CD4-positive, alpha-beta T cell treated with Interleukin-12 subunit alpha and Interleukin-12 subunit beta, for 1 hour (primary cell): Measurements from ENCODE around the gene TMPRSS4.

Experiments used
- DNase-seq: peaks from one replicate; pipeline ENCODE4 v3.0.0-alpha.2; 2020

TMPRSS4 gene

GRCh38 chr11:118138839-118139420 lies 62.1 kb downstream of the TMPRSS4 start:
- DNase-seq = no peak

DNA sequence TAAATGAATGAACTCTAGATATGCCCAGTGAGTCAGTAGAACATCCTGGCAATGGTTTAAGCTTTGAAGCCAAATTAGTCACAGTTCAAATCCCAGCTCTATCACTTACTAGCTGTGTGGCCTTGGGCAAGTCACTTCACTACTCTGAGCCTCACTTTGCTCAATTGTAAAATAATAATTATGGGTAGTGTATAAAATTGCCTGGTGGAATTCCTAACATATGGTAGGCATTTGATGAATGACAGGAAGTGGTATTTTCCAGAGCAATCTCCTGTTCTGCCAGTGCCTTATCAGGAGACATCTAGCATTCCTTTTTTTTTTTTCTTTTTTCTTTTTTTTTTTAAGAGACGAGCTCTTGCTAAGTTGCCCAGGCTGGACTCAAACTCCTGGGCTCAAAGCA lies 62.7 kb downstream of the TMPRSS4 start:
- DNase-seq = no peak

- no peak for DNase-seq
Observed at GRCh38 chr11:118142081-118142480, 65.2 kb downstream of the TMPRSS4 start.

- DNase-seq = peak; percentile 13
Observed at GRCh38 chr11:118142809-118143208, 65.9 kb downstream of the TMPRSS4 start.

- DNase-seq = no peak
Observed at GRCh38 chr11:118143661-118144185, 66.8 kb downstream of the TMPRSS4 start.

DNA sequence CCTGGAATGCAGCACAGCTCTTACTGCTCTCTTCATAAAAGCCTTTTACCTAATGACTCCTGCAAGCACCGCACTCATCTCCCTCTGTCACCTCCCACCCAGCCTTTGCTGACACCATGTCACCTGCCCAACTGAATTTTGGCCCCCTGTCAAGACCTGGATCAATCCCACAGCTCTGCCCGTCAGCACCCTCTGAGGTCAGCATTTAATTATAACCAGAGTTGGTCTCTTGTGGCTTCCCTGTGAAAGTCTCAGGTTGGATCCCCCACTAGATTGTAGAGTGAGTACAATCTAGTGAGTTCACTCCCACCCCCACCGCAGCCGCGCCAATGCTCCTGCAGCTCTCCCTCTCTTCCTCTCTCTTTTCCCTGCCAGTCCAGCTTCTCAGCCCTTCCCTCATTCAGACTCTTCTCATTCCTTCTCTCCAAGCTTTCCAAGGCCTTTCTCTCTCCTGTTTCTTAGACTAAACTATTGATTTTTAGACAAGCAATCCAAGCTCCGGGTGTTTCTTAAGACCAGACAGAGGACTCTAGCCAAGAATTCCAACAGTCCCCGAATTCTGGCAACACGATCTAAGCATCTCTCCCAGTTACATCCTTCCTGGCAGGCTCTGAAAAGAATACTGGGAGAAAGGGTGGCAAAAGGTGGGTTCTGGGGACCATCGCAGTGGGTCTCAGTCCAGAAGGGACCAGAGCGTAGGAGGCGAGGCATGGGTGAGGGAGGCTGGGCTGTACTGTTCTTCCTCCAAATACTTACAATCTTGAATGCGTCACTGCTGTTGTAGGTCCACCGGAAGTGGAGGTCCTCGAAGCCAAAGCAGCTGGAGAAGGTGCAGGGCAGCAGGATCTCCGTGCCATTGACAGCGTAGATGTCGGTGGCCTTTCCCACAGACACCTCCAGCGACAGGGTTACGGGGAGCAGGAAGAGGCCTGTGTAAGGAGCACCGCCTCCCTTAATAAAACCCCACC lies 67.7 kb downstream of the TMPRSS4 start:
- no peak for DNase-seq

GRCh38 chr11:118145285-118146227 lies 68.7 kb downstream of the TMPRSS4 start:
- peak; percentile 91 for DNase-seq

DNA sequence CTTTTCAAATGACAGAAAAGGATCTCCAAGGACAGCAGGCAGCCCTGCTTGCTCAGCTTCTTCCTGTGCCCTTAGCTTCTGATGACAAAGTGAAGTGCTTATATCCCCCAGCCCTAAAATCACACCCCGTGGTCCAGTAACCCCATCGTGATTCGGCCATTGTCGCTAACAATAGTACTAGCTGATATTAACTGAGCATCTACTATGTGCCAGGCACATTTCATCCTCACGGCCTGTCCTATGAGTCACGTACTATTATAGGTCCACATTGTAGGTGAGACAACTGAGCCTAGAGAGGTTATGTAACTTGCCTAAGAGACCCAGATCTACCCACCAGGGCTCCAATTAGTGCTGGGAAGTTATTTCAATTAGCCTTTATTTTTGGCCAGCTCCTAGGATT lies 69.7 kb downstream of the TMPRSS4 start:
- DNase-seq = no peak

- DNase-seq = no peak
Observed at GRCh38 chr11:118147502-118147901, 70.6 kb downstream of the TMPRSS4 start.

GRCh38 chr11:118148240-118148639 lies 71.4 kb downstream of the TMPRSS4 start:
- no peak for DNase-seq

- DNase-seq = no peak
Observed at GRCh38 chr11:118148856-118149255, 72.0 kb downstream of the TMPRSS4 start.

DNA sequence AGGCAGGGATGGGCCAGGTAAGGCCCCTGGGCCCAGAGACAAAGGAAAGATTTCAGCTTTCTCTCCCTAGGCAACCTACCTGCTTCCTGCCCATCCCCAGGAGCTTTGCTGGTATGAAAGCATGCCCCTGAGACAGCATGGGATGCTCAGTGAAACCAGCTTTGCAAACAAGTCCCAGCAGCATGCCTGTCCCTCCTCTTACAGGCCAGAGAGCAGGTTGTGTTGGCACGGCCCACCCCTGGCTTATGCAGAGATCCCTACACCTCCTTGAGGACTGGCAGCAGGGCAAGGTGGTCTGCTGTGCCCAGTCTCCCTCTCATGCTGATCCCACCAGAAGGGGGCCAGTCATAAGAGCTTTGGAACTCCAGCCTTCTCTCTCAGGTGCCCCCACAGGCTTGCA lies 72.6 kb downstream of the TMPRSS4 start:
- no peak for DNase-seq

DNA sequence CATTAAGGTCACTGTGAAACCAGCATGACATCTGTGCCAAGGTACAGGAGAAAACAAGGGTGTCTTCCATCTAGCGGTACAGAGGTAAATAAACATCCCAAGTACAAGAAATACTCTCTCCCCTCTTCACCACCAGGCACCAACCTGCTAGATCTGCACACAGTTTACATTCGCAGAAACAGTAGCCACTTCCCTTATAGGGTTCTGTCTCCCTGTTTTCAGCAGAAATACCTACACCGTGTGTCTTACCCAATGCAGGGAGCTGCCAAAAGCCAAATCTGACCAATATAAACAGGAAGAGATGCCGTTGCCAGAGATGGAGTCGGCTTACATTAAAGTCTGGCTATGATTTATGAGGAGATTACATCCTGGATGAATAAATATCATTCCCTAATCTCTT lies 74.6 kb downstream of the TMPRSS4 start:
- no peak for DNase-seq

- no peak for DNase-seq
Observed at GRCh38 chr11:118152020-118152551, 75.2 kb downstream of the TMPRSS4 start.

- DNase-seq = peak; percentile 14
Observed at GRCh38 chr11:118152552-118153471, 75.9 kb downstream of the TMPRSS4 start, which contains the start of gene SCN4B. TSS of gene SCN4B (minus strand) at chr11:118152823. CDS start at chr11:118152673, 150 bp downstream.

- DNase-seq = no peak
Observed at GRCh38 chr11:118153516-118153915, 76.6 kb downstream of the TMPRSS4 start.

- DNase-seq = no peak
Observed at GRCh38 chr11:118153976-118154375, 77.1 kb downstream of the TMPRSS4 start.

DNA sequence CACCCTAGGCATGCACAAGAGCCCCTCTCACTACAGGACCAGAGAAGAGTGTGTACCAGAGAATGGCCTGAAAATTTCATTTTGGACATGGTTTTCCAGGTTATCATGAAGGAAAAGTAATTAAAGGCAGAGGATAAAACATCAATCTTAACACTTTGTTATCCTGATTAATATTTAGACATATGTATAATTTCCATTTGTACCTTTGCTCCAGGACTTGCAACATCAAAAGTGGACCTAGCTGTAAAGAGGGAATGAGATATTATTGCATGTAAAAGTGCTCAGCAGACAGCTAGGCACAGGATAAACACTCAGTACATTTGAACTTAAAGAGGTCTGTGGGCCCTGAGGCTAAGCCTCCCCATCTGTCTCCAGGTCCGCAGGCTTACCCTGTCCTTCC lies 77.8 kb downstream of the TMPRSS4 start:
- DNase-seq = no peak

DNA sequence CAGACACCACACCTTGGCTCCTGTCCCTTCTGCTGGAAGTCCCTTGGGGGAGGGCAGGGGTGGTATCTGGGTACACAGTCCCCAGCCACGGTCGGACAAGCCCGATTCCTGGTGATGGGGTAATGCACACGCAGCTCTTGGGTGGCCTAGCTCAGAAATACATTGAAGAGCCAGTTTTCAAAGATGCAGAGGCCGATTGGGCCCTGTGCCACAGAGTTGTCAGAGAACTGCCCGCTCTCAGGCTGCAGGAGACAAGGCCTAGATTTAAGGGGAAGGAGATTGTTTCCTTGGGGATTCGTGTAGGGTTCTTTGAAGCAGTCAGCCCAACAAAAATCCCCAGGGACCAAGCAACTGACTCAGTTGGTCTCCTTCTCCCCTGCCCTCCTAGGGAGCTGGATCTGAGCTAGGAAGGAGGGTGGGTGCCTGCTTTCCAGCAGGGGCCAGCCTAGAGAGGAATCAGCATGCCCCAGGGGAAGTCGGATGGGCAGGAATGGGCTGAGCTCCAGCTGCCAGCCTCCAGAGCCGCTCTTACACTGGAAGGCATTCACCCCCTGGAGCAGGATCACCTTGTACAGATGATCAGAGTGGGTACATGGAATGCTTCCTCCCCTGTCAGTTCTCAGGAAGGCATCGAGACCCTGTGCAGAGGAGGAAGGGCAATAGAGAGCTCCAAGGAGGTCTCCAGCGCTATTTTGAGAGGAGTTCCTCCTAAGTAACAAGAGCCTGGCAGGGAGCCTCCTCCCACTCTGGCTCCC lies 79.1 kb downstream of the TMPRSS4 start:
- DNase-seq = no peak

DNA sequence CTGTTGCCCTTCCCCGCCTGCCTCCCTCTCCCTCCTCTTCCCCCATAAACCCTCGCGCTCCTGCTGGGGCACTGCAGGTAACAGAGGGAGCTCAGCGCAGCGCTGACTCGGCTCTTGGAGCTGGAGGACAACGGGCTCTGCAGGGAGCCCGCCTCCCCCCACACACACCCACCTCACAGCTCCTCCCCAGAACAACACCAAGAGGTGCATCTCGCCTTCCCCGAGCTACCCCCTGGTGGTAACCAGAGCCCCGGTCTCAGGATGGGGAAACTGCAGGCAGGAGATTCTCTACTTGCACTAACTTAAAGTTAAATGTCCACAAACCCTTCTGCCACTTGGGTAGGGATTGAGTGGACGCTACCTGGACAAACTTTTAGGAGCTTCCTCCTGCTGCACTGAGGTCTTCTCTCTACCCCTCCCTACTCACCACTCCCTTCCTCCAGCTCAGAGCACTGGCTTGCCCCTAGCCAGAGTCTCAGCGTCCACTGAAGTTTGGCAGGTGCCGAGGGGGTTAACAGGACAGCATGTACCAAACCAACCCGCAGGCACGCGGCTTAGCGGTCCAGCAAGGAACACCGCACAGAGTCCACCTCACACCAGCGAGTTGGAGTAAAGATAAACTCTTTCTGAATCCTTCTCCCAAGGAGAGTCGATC lies 79.8 kb downstream of the TMPRSS4 start:
- DNase-seq = peak; percentile 12
